T follicular helper cell (primary cell): ENCODE measurements around the gene PDCD6IP.
"Not testable (repeated sequence)": the region's sequence is repeated elsewhere in the genome, so short reads cannot be mapped to it uniquely, and the experiment has no call there.

Source experiments
- DNase-seq: peaks from one replicate; pipeline ENCODE4 v3.0.0-alpha.2; 2020; ENCODE audit warnings: low read depth

The PDCD6IP gene

DNA sequence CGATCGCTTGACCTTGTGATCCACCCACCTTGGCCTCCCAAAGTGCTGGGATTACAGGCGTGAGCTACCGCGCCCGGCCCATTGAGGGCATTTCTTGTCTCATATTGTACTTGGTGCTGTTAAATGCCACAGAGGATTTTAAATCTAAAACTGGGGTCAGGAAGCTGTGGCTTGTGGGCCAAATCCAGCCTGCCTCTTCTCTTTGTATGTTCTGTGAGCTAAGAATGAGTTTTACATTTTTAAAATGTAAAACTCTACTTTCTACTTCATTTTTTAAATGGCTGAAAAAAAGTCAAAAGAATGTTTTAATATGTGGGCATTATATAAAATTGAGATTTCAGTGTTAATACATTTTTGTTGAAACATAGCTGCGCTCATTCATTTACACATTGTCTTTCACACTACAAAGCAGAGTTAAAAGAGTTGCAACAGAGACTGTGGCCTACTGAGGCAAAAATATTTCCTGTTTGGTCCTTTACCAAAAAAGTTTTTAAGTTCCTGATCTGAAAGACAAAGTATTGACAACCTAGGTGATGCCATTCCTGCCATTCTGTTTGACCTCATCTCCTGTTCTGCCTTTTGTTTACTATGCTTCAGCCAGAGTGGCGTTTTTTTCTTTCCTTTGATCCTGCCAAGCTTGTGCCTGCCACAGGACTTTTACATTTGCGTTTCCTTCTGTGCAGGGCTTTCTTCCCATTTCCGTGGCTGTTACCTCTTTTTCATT, 50.4 kb downstream of the PDCD6IP start:
- no peak for DNase-seq

GRCh38 chr3:33850599-33850998, 52.2 kb downstream of the PDCD6IP start:
- DNase-seq = not testable (repeated sequence)

DNA sequence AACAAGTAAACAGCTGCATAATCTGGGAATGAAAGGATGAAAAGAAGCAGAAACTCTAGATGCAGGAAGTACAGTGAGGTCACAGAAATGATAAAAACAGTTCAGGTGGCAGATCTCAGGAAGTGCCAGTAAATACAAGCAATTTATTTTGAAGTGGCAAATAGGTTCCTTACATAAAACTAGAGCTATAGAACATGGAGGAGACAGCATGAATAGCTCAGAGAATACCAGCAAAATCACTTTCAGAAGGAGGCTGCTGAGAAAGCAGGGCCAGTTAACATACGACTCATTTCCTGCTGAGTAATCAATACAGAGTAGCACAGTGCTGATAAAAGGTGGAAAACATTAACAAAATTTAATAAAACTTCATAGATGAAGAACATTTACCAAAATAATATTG, 57.0 kb downstream of the PDCD6IP start:
- not testable (repeated sequence) for DNase-seq

- no peak for DNase-seq
Measured at GRCh38 chr3:33855884-33856546, 57.6 kb downstream of the PDCD6IP start.

DNA sequence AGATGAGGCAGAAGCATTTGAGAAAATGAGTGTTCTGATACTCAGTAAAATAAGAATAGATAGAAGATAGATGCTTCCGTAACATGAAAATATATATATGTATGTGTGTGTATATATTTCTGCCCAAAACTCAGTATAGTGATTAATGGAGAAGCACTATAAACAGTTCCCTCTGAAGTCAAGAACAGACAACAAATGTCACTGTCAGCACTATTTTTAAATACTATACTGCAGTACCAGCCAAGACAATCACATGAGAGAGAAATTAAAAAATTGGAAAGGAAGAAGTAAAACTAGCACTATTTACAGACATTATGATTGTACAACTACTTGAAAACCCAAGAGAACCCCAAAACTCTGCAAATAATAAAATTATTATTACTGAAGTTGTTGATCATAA, 59.3 kb downstream of the PDCD6IP start:
- not testable (repeated sequence) for DNase-seq

DNA sequence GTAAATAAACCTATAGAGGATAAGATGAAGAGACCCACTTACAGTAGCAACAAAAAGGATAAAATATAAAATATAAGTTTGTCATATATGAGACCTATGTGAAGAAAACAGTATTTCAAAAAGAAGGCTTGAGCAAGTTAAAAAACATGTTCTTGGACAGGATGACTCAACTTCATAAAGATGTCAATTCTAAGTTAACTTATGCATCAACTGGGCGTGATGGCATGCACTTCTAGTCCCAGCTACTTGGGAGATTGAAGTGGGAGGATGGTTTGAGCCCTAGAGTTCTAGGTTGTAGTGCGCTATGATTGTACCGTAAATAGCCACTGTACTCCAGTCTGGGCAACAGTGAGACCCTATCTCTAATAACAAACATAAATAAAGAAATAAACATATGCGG, 59.7 kb downstream of the PDCD6IP start:
- no peak for DNase-seq

- DNase-seq = no peak
Measured at GRCh38 chr3:33860373-33861050, 62.1 kb downstream of the PDCD6IP start.

GRCh38 chr3:33865133-33865532, 66.7 kb downstream of the PDCD6IP start:
- no peak for DNase-seq

GRCh38 chr3:33868309-33868708, 69.9 kb downstream of the PDCD6IP start:
- DNase-seq = no peak

GRCh38 chr3:33869977-33870376, 71.5 kb downstream of the PDCD6IP start:
- DNase-seq = no peak

DNA sequence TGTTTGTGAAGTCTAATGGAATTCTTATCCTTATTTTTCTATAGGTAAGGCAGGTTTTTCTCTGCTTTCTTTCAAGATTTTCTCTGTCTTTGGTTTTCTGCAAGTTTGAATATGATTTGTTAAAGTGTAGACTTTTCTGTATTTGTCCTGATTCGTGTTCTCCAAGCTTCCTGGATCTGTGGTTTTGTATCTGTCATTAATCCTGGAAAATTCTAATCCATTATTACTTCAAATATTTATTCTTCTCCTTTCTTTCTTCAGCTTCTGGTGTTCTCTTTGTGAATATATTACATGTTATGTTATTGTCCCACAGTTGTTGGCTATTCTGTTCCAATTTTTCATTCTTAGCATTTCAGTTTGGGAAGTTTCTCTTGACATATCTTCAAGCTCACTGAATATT, 76.4 kb downstream of the PDCD6IP start:
- no peak for DNase-seq

DNA sequence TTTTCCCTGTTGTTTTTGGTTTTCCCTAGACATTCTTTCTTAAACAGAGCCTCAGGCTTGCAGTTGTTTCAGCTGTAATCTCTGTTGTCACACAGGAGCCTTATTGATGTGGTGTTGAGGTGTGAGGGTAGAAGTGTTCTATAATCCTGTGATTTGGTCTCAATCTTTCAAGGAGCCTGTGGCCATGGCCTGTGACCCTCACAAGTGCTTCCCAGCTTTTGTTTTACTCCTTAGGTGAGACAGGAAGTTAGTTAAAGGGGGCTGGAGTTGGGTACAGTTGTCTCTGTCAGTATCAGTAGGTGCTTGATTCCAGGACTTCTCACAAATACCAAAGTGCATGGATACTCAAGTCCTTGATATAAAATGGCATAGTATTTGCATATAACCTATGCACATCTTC, 77.2 kb downstream of the PDCD6IP start:
- no peak for DNase-seq

- no peak for DNase-seq
Measured at GRCh38 chr3:33877187-33877586, 78.8 kb downstream of the PDCD6IP start.

- DNase-seq = no peak
Measured at GRCh38 chr3:33879540-33879939, 81.1 kb downstream of the PDCD6IP start.

DNA sequence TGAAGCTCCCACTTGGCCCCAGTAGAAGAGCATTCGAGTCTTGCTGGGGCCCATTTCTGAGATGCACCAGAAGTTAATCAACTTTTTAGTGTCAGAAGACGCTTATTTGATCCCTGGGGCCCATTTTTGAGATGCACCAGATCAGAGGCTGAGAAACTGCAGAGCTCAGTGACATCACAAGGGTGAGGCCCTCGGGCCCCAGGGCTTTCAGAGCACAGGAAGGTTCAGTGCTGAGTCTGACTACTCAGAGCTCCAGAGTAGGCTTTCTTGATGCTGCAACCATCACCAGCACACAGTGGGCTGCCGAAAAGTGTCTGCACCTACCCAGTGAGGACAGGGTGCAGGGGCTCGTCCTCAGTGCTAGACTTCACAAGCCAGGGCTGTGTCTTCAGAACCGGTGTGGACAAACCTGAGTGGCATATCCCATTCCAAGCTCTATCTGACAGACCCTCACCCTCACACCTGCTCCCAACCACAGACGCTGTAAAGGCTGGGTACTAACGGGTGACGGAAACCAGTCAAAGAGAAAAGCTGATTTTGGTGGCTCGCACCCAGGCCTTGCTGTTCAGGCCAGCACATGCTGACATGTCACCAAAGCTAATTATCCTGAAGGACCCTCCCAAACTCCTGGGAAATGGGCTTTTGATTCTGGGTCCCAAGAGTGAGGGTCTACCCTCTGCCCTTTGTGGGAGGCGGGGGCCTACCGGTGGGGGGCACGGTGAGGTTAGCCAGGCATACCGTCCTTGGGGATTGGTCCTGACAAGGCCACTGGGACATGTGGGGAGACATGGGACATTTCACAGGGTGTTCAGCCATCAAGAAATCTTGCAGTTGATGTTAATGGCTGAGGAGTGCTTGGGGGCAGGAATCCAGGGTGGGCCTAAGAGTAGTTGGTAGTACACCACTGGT, 83.0 kb downstream of the PDCD6IP start:
- DNase-seq = no peak

- DNase-seq = no peak
Measured at GRCh38 chr3:33882296-33882695, 83.9 kb downstream of the PDCD6IP start.

DNA sequence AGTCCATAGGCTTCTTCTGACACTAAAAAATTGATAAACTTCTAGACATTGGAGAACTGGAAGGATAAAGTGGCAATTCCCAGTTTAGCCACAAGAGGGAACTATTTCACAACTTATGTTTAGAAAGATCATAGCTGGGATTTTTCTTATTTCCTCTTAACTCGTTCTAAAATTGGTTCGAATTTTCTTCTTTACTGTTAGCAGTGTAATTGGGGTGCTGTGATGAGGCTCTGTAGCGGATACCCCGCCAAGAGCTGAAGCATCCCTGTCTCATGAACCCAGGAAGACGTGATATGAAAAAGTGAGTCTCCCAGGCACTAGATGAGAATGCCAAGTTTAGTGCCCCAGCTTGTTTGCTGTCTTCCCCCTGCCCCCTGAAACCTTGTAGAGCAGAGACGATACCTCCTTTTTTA, 85.1 kb downstream of the PDCD6IP start:
- DNase-seq = no peak

GRCh38 chr3:33883951-33884561, 85.6 kb downstream of the PDCD6IP start:
- no peak for DNase-seq

DNA sequence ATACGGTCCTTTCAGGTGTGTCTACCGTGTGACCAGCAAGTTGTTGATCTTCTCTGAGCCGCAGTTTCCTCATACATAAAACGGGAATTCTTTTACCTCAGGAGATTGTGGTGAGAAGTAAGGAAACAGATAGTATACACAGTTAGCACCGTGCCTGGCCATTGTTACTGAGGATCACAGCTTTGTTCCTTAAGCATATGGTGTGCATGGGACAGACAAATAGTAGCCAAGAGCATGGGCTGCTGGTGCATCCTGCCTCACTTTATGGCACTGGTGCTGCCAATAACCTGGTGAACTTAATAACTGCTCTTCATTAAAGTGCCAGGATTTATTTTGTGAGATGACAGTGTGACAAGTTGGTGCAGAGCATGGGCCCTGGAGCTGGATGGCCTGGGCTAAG, 86.3 kb downstream of the PDCD6IP start:
- DNase-seq = no peak

DNA sequence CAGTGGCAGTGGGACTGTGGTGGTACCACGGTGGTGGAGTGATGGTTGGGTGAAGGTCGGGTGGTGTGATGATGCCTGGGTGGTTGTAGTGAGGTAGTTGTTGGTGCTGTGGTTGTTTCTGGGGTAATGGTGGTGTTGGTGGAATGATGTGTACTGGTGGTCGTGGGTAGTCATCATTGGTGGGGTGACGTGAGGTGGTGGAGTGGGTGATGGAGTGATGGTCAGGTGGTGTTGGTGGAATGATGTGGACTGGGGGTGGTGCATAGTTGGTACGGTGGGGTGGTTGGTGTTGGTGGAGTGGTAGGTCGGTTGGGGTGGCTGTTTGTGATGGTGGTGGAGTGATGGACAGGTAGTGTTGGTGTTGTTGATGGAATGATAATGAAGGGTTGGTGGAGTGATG, 87.1 kb downstream of the PDCD6IP start:
- DNase-seq = no peak

DNA sequence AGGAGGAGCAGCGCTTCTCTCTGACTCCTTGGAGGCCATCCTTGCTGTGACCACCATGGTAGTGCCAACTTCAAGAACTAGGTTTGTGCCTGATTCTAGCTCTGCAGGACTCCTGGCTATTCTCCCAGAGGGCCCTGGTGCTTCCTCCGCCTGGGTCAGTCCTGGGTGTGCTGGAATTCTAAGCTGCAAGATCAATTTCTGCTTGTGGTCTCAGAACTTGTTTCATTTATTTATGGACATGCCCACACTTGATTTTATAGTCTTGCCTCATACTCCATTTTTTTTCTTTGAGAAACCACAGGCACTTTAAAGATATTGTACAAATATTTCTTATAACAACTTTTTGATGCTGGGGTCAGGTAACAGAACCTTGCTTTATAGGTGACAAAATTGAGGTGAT, 87.6 kb downstream of the PDCD6IP start:
- no peak for DNase-seq

DNA sequence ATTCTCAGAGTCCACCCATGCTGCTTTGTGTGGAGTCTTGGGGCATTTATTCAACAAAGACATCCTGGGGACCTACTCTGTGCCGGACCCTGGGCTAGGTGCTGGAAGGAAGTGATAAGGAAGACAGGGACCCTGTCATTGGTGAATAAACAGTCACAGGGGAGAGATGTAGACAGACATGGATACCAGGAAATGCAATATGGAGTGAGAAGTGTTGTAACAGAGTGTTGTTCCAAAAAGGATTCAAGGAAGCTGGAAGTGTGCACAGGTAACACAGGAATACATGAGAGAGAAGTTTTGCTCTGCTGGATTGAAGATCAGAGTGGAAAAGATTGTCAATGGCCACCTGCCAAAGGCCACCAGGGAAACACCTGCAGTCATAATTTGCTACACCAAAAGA, 89.0 kb downstream of the PDCD6IP start:
- no peak for DNase-seq
